8988T (cell line): ENCODE data around the gene SCRN2.

ENCODE experiments used
- DNase-seq: peaks from one replicate; pipeline ENCODE4 v3.0.0; 2011

Gene SCRN2

DNA sequence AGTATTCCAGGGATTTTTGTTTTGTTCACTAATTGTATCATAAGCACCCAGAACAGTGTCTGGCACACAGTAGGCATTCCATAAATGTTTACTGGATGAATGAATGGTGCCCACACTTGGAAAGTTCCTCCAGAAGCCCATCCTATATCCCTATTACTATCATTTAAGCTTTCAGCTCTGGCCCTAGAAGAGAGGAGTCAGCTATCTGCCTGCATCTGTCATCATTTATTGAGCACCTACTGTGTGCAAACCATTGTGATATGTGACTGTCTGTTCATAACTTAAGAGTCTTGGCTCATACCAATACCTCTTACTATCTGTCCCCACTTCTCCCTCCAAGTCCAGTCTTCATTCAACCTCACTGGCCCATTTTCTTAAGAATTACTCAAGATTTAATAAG lies 30.0 kb upstream of the SCRN2 start:
- no peak for DNase-seq

DNA sequence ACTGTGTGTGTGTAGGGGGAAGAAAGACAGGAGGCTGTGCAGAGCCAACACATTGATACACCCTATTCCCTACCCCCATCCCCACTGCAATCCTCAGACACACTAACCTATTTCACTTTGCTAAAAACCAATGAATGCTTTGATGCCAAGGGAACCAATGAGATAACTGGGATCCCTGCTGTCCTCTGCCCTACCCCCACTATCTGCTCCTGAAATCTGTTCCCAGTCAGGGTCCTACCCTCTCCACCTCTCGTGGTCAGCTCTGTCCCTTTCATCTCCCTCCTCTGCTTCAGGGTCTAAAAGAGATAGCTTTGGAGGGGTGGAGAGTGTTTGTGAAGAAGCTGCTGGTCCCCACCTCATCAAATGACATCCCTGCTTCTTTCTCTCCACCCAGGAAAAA lies 29.0 kb upstream of the SCRN2 start:
- DNase-seq, result no peak

DNA sequence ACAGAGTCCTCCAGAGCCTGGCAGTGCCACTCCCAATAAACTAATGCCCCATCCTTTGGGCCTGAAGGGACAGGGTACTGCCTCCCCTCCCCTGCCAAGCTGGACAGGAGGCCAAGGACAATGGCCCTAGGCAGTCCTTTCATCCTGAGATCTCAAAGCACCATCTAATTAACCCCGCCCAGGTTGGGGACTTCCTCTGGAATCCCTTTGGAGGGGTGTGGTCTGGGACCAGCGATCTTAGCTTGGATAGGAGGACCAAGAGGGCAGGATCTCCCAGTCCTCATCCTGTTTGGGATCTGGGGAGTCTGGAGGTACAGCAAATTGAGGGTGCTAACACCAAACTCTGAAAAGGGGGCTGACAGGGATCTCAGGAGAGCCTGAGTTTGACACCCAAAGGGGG lies 28.0 kb upstream of the SCRN2 start:
- DNase-seq, result no peak

- DNase-seq, result no peak
Observed at GRCh38 chr17:47867813-47868533, 26.9 kb upstream of the SCRN2 start.

DNA sequence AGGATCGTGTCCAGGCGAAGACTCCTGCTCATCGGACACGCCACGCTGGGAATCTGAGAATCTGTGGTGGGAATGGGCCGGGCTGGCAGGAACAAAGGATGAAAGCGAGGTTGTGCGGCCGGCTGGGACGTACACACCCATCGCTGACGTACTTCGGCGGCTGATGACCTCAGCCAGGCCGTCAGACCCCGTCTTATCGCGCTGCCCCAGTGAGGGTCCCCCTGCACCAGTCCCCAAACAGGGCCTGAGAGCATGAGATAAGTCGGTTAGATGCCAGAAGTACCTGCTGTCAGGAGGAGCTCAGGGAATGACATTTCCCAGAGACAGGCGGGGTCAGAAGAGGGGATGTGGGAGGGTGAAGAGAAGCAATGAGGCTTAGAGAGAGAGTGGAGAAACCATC lies 25.9 kb upstream of the SCRN2 start:
- DNase-seq, result no peak

DNA sequence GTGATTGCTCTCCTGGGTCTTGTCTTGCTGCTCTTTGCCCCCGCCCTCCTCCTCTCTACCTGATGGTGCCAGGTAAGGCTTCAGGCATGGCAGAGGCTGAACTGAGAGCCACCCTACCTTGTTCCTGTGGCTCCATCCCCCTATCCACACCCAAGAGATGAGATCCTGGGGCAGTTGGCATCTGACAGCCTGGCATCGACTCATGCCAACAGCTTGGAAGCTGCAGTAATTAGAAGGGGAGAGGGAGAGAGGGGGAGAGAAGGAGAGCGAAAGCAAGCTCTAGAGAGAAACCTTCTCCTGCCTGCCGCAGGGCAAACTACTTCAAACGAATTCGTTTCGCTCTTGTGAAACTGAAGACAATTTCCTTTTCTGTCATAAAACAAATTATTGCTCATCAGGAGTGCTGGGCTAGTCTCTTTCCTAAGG lies 23.7 kb upstream of the SCRN2 start:
- no peak for DNase-seq

DNA sequence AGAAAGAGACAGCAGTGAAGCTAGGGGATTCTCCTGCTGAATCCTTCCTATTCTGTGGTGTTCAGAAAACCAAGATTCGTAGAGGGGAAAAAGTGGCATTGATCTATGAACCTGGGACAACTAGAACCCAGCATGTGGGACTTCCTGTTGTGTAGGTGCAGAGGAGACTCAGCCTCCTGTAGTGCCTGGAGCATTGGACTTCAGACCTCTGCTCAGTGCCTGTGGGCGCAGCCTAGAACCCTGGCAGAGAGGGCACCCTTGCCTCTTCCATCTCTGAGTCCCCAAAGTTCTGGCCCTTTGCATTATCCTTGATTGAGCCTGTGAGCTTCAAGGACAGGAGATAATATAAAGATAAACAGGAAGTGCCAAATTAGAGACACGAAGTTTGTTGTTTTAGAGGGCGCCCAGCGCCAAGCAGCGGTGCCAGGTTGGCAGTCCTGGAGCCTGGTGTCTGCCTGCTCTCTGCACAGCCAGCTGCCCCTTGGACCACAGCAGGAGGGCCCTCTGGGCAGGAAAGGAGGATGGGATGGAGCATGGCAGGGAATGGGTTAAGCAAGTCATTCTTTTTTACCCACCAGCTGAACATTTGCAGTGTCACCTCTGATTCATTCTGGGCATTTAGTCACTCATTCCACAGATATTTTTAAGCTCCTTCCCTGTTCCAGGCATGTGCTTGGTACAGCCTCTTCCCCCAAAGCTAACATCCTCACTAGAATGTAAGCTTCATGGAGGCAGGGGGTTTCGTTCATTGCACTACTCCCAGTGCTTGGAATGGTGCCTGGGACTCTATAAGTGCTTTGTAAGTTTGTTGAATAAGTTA lies 21.8 kb upstream of the SCRN2 start:
- peak; percentile 91 for DNase-seq

GRCh38 chr17:47860386-47860785 lies 19.3 kb upstream of the SCRN2 start:
- DNase-seq, result no peak

- DNase-seq, result no peak
Observed at GRCh38 chr17:47857551-47858455, 16.7 kb upstream of the SCRN2 start.

DNA sequence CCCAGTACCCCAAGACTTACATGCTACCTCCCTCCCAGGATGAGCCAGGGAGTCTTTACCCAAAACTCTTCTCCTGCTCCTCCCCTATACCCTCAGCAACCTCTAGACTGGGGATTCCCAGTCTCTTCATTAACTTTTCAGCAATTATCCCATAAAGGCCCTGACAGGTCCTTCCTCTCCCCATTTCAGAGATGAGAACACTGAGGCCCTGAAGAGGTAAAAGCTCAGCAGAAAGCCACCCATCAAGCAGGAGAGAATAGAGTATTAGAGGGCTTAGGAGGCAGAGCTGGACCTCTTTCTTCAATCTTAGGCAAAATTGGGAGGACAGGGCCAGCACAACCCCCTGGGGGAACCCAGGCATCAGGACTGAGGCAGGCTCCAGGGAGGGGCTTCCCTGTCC lies 15.8 kb upstream of the SCRN2 start:
- no peak for DNase-seq

DNA sequence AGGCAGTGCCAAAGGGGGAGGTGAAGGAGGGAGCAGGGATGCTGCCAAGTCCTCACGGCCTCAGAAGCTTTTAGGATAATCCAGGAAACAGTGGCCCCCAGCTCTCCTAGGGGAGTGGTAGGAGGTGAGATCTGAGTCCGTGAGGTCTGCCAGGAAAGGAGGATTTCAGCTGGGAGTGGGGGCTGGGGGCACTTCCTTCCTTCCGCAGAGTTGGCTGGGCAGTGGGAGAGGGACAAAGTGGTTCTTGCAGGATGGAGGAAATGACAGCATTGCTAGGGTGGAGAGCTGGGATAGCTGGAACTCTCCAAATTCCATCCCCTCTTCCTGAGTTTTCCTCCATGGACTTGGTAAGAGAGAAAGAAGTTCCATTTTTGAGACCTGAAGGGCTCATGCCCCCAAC lies 14.7 kb upstream of the SCRN2 start:
- DNase-seq, result no peak

DNA sequence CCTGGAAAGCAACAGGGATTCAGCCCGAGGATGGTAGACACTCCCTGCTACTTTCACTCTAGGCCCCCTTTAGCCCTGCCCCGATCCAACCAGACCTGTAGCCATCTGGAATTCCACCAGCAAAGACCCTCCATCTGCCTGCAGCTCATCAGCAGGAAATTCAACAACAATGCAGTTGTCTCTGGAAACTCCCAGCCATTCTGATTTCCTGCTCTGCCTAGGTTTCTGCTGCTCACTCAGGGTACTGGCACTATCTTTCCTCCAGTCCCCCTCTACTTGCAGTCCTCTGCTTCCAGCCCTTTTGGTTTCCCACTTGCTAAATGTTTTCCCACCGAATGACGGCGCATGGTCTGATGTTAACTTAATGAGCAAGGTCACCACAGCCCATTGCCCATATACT lies 12.5 kb upstream of the SCRN2 start:
- no peak for DNase-seq

GRCh38 chr17:47852113-47852949 lies 11.3 kb upstream of the SCRN2 start:
- no peak for DNase-seq

DNA sequence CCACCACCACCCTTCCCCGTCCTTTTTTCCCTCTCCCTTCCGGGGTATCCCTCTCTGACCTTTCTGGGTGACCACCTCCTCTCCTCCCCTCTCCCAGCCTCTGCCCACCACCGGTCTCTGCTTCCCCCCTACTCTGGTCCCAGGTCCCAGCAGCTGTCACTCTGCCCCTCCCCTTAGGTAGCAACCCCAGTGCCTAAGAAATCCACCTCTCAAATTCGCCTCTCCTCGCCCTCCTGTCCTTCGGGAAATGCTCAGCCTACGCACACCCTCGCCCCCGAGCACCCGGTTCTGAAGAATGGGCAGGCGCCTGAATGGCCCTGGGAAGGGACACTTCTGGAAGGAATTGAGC lies 10.7 kb upstream of the SCRN2 start:
- DNase-seq, result no peak

GRCh38 chr17:47850692-47851573 lies 9.9 kb upstream of the SCRN2 start, which contains the start of gene SP6:
Gene SP6 (minus strand): TSS chr17:47851163. CDS start chr17:47848429, 2,734 bp downstream.
- peak; percentile 97 for DNase-seq

DNA sequence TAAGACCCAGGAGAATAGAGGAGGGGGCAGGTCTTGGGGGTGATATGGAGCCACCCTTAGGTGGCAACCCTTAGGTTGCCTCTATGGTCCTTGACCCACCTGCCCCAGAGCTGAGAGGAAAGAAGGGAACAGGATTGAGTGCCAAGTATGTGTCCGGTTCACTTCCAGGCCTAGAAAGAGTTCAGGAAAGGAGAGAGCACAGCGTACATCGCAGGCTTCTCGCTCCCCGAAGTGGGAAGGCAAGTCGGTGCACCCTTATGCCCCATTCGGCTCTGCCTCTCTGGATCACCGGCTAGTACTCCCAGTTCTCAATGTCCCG lies 9.3 kb upstream of the SCRN2 start:
- DNase-seq, result no peak

DNA sequence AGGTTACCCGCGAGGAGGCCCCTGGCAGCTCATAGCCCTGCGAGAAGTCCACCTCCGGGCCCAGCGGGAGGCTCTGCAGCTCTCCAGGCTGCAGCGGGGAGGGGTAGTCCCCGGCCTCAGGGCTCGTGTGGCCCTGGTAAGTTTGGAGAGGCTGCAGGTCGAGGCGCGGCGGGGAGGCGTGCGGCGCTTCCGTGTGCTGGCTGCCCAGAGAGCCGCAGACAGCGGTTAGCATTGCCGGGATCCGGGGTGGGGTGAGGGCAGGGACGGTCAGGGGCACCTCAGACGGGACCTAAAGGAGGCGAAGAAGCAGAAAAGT lies 7.1 kb upstream of the SCRN2 start:
- no peak for DNase-seq

GRCh38 chr17:47847341-47848197 lies 6.5 kb upstream of the SCRN2 start:
- no peak for DNase-seq

- no peak for DNase-seq
Observed at GRCh38 chr17:47846716-47847340, 5.8 kb upstream of the SCRN2 start.

- no peak for DNase-seq
Observed at GRCh38 chr17:47845716-47846075, 4.6 kb upstream of the SCRN2 start.
